Measurements from ENCODE around the gene GFM2. TPM values are rescaled to one million over a fixed set of nuclear protein-coding genes. Genes with fewer than 3 reads are reported as not detected.

GFM2 gene
- polyA plus RNA-seq, 1 donor from 2014 or later: 95.3 TPM

DNA sequence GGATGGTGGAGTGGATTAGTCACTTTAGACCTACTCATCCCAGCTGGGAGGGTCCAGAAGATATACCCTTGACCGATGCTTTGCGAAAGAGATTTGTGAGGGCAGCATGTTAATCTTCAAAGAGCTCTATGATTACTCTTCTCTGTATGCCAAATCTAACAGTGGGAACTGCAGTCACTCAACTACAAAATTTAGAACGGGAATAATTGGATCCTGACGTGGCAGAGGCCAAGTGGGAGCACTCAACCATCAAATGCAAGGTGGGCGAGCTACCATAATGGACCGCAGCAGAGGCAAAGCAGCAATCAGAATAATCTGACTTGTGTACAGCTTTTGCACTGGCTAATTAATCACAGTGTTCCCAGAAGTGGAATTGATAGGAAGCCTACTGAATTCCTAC, 20.5 kb upstream of the GFM2 start:
- H3K27me3 ChIP-seq (ENCODE audit: insufficient read depth, low read depth, low read length): no peaks in the 10 kb centered on the region
- H3K4me2 ChIP-seq (ENCODE audit: low read length): no peak overlapping the region
- H3K9me2 ChIP-seq (ENCODE audit: insufficient read depth, low read length): no peaks in the 10 kb centered on the region
- H2AFZ ChIP-seq (ENCODE audit: low read depth, low read length): no peak overlapping the region
- H4K20me1 ChIP-seq (ENCODE audit: insufficient read depth): no peaks in the 10 kb centered on the region
- no peaks in the 10 kb centered on the region for H3K9me3 ChIP-seq (ENCODE audit: low read length)
- H3K79me2 ChIP-seq (replicated peaks; ENCODE audit: insufficient read depth, low read length): no peaks in the 10 kb centered on the region
- no peak overlapping the region for H3K4me3 ChIP-seq (ENCODE audit: low read length)
- TF ChIP-seq REST (IDR thresholded peaks at IDR 0.05; ENCODE audit: borderline replicate concordance): no peak
- TF ChIP-seq EZH2 (IDR thresholded peaks at IDR 0.05; ENCODE audit: borderline replicate concordance, insufficient read depth, low read length, poor library complexity, severe bottlenecking): no peak
- no peak for TF ChIP-seq MXI1 (conservative IDR thresholded peaks at IDR 0.05; ENCODE audit: poor library complexity, severe bottlenecking)
- TF ChIP-seq EP300 (conservative IDR thresholded peaks at IDR 0.05; ENCODE audit: poor library complexity, severe bottlenecking): no peak
- TF ChIP-seq, protein P1, sequence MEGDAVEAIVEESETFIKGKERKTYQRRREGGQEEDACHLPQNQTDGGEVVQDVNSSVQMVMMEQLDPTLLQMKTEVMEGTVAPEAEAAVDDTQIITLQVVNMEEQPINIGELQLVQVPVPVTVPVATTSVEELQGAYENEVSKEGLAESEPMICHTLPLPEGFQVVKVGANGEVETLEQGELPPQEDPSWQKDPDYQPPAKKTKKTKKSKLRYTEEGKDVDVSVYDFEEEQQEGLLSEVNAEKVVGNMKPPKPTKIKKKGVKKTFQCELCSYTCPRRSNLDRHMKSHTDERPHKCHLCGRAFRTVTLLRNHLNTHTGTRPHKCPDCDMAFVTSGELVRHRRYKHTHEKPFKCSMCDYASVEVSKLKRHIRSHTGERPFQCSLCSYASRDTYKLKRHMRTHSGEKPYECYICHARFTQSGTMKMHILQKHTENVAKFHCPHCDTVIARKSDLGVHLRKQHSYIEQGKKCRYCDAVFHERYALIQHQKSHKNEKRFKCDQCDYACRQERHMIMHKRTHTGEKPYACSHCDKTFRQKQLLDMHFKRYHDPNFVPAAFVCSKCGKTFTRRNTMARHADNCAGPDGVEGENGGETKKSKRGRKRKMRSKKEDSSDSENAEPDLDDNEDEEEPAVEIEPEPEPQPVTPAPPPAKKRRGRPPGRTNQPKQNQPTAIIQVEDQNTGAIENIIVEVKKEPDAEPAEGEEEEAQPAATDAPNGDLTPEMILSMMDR (IDR thresholded peaks at IDR 0.05; ENCODE audit: poor library complexity, severe bottlenecking): no peak
- no peak overlapping the region for H3K27ac ChIP-seq (ENCODE audit: low read length)
- peaks cover 4% of the 10 kb centered on the region for H3K36me3 ChIP-seq (ENCODE audit: insufficient read depth, low read length)
- no peak overlapping the region for H3K9ac ChIP-seq (ENCODE audit: low read length)
- H3F3A ChIP-seq (ENCODE audit: insufficient read depth, low read length, poor library complexity, severe bottlenecking): no peaks in the 10 kb centered on the region

DNA sequence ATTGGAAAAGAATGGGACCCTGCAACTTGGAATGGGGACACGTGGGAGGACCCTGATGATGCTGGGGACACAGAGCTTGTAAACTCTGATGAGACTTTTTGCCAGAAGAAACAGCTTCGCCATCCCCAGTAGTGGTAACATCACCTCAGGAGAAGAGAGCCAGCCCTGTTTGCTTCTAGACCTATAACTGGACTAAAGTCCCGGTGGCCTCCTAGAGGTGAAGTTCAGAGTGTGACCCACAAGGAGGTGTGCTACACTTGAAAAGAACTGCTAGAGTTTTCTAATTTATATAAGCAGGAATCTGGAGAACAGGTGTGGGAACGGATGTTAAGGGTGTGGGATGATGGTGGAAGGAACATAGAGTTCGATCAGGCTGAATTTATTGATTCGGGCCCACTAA, 19.9 kb upstream of the GFM2 start:
- H2AFZ ChIP-seq (ENCODE audit: low read depth, low read length): no peak overlapping the region
- no peaks in the 10 kb centered on the region for H3K9me2 ChIP-seq (ENCODE audit: insufficient read depth, low read length)
- no peaks in the 10 kb centered on the region for H3K27me3 ChIP-seq (ENCODE audit: insufficient read depth, low read depth, low read length)
- no peaks in the 10 kb centered on the region for H3K9me3 ChIP-seq (ENCODE audit: low read length)
- H3K36me3 ChIP-seq (ENCODE audit: insufficient read depth, low read length): peaks cover 4% of the 10 kb centered on the region
- H4K20me1 ChIP-seq (ENCODE audit: insufficient read depth): no peaks in the 10 kb centered on the region
- H3K4me2 ChIP-seq (ENCODE audit: low read length): no peak overlapping the region
- no peak overlapping the region for H3K27ac ChIP-seq (ENCODE audit: low read length)
- no peak overlapping the region for H3K4me3 ChIP-seq (ENCODE audit: low read length)
- H3K79me2 ChIP-seq (replicated peaks; ENCODE audit: insufficient read depth, low read length): no peaks in the 10 kb centered on the region
- H3K9ac ChIP-seq (ENCODE audit: low read length): no peak overlapping the region
- TF ChIP-seq EP300 (conservative IDR thresholded peaks at IDR 0.05; ENCODE audit: poor library complexity, severe bottlenecking): no peak
- TF ChIP-seq EZH2 (IDR thresholded peaks at IDR 0.05; ENCODE audit: borderline replicate concordance, insufficient read depth, low read length, poor library complexity, severe bottlenecking): no peak
- TF ChIP-seq RAD21 (conservative IDR thresholded peaks at IDR 0.05): no peak
- TF ChIP-seq REST (IDR thresholded peaks at IDR 0.05; ENCODE audit: borderline replicate concordance): no peak
- TF ChIP-seq TAF1 (IDR thresholded peaks at IDR 0.05; ENCODE audit: low read depth): no peak
- TF ChIP-seq SMC3 (conservative IDR thresholded peaks at IDR 0.05; ENCODE audit: poor library complexity): no peak
- TF ChIP-seq, protein P1 (IDR thresholded peaks at IDR 0.05; ENCODE audit: poor library complexity, severe bottlenecking): no peak
- TF ChIP-seq MXI1 (conservative IDR thresholded peaks at IDR 0.05; ENCODE audit: poor library complexity, severe bottlenecking): no peak
- no peak for TF ChIP-seq POLR2AphosphoS5 (IDR thresholded peaks at IDR 0.05)
- no peaks in the 10 kb centered on the region for H3F3A ChIP-seq (ENCODE audit: insufficient read depth, low read length, poor library complexity, severe bottlenecking)
